Putamen (tissue), 1 donor: ENCODE results near the gene C21orf58.
A peak's percentile ranks its signal among the peaks of the same experiment; 100 is the strongest.

Source experiments
- DNase-seq: peaks from one replicate; pipeline ENCODE4 v3.0.0-alpha.2; 2016; ENCODE audit warnings: low spot score

Gene C21orf58

GRCh38 chr21:46352913-46353312 is 29.2 kb upstream of the C21orf58 start:
- peak; percentile 69 for DNase-seq

DNA sequence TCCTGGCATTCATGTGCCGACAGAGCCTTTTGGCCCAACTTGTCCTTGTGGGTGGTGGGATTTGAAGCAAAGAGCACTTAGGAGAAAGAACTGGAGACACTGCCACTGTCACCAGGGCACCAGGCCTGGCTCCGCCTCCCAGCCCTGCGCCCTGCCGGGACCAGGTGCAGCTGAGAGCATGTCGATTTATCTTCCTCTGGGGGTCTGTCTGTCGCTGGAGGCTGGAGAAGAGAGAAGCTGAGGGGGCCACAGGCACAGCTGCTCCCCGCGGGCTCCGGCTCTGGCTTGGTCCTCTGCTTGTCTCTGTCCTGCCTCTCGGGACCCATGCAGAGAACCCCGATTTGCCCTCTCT is 28.5 kb upstream of the C21orf58 start:
- DNase-seq, result no peak

GRCh38 chr21:46351476-46352163 is 27.9 kb upstream of the C21orf58 start:
- no peak for DNase-seq

DNA sequence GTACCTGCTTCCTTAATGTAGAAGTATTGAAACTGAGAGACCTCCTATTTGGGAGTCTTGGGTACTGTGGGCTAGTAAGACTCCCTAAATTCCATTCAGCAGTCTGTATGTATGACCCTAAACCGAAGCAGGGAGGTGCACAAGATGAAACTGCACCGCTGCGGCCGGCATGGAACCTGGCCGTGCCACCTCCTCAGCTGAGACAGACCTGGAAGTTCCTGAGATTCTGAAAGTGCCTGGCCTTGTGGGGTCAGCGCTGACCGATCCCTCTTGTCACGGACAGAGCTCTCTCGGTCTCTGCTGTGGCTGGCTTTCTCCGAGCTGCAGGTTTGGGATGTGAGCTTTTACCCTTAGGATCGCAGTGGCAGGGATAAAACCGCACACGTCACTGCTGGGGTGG is 27.3 kb upstream of the C21orf58 start:
- no peak for DNase-seq

GRCh38 chr21:46350571-46350970 is 26.9 kb upstream of the C21orf58 start:
- DNase-seq, result no peak

GRCh38 chr21:46349134-46349760 is 25.6 kb upstream of the C21orf58 start:
- DNase-seq, result no peak

- no peak for DNase-seq
Measured at GRCh38 chr21:46347791-46348381, 24.2 kb upstream of the C21orf58 start.

DNA sequence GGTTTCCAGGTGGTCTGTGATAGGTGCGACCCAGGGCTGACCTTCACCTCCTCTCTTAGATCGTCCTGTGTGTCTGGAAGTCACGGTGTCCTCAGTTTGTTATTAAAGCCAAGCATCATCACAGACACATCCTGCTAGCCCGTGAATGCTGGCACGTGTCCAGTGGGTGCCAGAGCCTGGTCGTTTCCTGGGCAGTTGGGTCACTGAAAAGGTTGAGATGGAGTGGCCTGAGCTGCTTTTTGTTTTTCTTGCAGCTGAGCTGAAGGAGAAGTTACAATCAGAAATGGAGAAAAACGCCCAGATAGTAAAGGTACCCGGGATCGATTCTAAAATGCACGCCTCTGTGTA is 23.5 kb upstream of the C21orf58 start:
- DNase-seq, result no peak

- DNase-seq, result no peak
Measured at GRCh38 chr21:46346296-46347202, 22.9 kb upstream of the C21orf58 start.

DNA sequence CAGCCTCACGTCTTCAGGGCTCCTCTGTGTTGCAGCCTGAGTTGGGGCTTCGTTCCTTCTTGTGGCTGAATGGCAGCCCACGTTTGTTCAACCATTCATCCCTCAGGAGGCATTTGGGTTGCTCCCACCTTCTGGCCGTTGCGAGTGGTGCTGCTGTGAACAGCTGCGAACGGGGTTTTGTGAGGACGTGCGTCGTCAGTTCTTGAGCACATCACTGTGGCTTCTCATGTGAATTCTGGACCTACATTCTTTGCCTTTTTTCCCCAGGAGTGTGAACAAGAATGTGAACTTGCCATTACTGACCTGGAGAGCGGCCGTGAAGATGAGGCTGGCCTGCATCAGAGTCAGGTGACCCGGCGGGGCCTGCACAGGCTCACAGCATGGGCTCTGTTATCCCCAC is 22.2 kb upstream of the C21orf58 start:
- no peak for DNase-seq

DNA sequence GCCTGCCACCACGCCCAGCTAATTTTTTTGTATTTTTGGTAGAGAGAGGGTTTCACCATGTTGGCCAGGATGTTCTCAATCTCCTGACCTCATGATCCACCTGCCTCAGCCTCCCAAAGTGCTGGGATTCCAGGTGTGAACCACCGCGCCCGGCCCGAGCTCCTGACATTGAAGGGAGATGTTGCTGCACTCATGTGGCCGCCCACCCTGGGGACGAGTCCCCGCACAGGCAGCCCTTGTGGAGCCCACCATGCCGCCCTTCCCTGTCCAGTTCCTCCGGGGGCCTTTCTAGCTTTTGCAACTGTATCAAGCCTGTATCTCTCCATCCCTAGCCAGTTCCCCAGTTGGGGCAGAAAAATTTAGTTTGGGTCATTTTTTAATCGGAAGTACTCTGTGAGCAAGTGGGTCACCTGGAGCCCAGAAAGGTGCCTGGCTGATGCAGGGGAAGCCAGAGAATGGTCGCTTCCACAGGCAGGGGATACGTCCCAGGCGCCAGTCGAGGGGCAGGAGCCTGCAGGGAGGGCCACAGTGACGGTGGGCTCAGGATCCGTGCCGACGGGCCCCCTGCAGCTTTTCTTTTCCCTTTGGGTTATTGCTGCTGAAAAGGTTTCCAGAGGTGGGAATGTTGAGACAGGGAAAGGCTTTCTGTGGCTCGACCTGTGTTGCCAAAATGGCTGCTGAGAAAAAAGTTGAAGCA is 20.7 kb upstream of the C21orf58 start:
- no peak for DNase-seq

DNA sequence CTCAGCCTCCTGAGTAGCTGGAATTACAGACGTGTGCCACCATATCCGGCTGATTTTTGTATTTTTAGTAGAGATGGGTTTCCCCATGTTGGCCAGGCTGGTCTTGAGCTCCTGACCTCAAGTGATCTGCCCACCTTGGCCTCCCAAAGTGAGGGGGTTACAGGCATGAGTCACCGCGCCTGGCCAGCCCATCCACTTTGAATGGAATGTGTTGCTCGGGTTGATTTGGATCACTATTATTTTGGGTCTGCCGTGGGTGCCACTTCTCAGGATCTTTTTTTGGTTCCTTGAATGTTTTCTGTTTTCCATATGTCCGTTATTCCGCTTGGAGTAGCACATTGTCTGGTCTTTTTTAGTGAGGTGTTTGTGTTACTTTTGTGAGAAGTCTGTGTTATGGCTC is 17.3 kb upstream of the C21orf58 start:
- no peak for DNase-seq

DNA sequence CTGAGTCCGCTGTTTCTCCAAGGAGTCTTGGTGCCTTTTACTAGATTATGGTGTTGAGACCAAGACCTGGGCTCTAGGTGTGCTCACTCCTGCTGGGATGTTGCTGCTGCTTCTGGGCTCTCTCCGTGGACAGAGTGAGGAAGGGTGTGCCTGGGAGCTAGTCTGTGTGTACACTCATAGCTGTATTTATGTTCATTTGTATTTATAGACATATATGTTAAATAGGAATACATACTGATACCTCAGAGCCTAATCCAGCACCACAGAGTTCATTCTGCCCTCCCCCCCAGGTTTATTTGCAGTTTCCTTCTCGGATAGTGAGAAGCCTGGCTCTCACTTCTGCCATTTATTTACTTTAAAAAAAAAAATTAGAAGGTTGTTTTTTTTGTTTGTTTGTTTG is 12.9 kb upstream of the C21orf58 start:
- no peak for DNase-seq

DNA sequence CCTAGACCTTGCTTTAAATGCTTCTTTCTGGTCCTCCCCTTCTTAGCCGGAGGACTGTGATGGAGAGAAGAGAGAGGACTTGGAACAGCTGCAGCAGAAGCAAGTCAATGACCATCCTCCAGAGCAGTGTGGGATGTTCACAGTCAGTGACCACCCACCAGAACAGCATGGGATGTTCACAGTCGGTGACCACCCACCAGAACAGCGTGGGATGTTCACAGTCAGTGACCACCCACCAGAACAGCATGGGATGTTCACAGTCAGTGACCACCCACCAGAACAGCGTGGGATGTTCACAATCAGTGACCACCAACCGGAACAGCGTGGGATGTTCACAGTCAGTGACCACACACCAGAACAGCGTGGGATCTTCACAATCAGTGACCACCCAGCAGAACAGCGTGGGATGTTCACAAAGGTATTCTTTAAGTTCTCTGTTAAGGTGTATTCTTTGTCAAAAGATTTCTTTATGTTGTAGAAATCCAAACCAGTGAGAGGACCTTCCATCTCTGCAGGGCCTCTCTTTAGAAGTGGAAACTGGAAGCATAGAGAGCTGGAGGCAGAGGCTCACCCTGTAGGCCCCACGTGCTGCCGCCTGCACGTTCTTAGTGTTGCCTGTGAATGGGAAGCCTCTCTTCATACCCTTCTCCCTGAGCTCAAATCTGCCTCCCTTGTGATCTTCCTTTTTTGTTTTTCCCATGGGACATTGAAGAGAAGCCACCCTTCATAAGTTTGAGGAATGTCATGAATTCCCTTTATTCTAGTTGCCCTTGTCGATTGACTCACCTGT is 10.9 kb upstream of the C21orf58 start:
- DNase-seq, result no peak

DNA sequence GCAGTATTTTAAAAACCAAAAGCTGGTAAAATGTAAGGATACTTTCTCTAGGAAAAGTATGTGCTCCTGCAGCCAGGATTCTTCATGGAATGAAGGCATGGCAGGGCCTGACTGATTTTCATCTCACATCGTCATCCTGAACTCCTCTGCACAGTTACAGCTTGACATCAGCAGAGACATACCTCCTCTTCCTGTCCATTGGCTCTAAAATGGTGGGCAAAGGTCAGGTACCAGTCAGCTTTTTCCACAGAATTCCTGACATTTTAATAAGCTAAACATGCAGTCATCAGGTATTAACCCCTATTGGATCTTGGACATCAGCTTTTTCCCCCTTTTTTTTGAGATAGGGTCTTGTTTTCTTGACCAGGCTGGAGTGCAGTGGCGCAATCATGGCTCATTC is 6.1 kb upstream of the C21orf58 start:
- DNase-seq, result no peak

DNA sequence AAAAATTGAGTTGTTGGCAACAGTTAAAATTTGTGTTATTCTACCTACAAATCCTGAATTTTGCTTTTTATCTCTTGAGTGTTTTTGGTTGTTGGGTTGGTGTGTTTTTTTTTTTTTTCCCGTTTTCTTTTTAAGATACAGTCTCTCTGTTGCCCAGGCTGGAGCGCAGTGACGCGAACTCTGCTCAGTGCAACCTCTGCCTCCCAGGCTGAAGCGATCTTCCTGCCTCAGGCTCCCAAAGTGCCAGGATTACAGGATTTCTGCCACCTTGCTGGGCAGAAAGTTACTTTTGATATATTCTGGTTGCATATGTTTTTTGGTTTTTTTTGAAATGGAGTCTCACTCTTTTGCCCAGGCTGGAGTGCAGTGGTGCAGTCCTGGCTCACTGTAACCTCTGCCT is 4.5 kb upstream of the C21orf58 start:
- no peak for DNase-seq

GRCh38 chr21:46327711-46328110 is 4.0 kb upstream of the C21orf58 start:
- no peak for DNase-seq

DNA sequence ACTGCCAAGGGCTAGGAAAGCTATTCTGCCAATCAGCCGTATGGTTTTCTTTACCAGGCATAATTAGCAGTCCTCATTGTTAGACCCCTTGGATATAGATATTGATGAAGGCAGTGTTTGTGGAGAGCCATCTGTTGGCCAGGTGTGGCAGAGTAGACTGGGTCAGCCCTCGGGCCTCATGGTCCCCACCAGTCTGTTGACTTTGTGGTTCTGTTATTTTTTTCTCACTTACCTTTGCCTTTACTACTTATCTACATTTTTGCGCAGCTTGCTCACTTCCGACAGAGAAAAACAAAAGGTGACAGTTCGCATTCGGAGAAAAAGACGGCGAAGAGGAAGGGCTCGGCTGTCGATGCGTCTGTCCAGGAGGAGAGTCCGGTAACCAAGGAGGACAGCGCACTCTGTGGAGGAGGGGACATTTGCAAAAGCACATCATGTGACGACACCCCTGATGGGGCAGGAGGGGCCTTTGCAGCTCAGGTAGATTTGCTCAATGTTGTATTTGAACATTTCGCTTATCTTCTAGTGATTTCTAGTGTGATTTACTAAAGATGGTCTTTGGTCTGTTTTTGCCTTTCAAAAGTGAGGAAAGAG is 2.5 kb upstream of the C21orf58 start:
- no peak for DNase-seq

- peak; percentile 45 for DNase-seq
Measured at GRCh38 chr21:46325073-46325912, 1.6 kb upstream of the C21orf58 start.
